H54 (cell line): ENCODE measurements around the gene RFTN1.

Source experiments
- DNase-seq: peaks from one replicate; pipeline ENCODE4 v3.0.0; 2011; ENCODE audit warnings: low spot score, mixed read lengths; ENCODE audit not compliant: insufficient read length
- FAIRE-seq: peaks from 3 replicates; lab custom pipeline; 2011; peaks lifted over from hg19 to GRCh38; lab: Jason Lieb, UNC
- POLR2A ChIP-seq: IDR thresholded peaks from 2 replicates; pipeline ENCODE4 v1.6.1; 2011; ENCODE audit warnings: low read depth, mild to moderate bottlenecking, low read length

The RFTN1 gene

GRCh38 chr3:16307832-16308531 is 205.5 kb downstream of the RFTN1 start:
- DNase-seq (no peak), FAIRE-seq (no peak)
- TF ChIP-seq POLR2A = no peak

- TF ChIP-seq POLR2A = no peak
- FAIRE-seq (no peak), DNase-seq (no peak)
Measured at GRCh38 chr3:16305111-16305541, 208.4 kb downstream of the RFTN1 start.

- no peak for TF ChIP-seq POLR2A
- no peak for DNase-seq
- FAIRE-seq = no peak
Measured at GRCh38 chr3:16304061-16305010, 209.2 kb downstream of the RFTN1 start.

GRCh38 chr3:16303037-16303575 is 210.4 kb downstream of the RFTN1 start:
- DNase-seq (no peak), FAIRE-seq (no peak)
- no peak for TF ChIP-seq POLR2A

- TF ChIP-seq POLR2A = no peak
- no peak for FAIRE-seq
- no peak for DNase-seq
Measured at GRCh38 chr3:16302082-16302631, 211.3 kb downstream of the RFTN1 start.

GRCh38 chr3:16301507-16301906 is 212.0 kb downstream of the RFTN1 start:
- TF ChIP-seq POLR2A = no peak
- no peak for FAIRE-seq
- no peak for DNase-seq

GRCh38 chr3:16300881-16301359 is 212.6 kb downstream of the RFTN1 start:
- no peak for TF ChIP-seq POLR2A
- DNase-seq (no peak), FAIRE-seq (no peak)

- DNase-seq (no peak), FAIRE-seq (no peak)
- no peak for TF ChIP-seq POLR2A
Measured at GRCh38 chr3:16300307-16300706, 213.2 kb downstream of the RFTN1 start.

- TF ChIP-seq POLR2A = no peak
- no peak for FAIRE-seq
- DNase-seq = no peak
Measured at GRCh38 chr3:16299746-16300145, 213.8 kb downstream of the RFTN1 start.

GRCh38 chr3:16298891-16299290 is 214.6 kb downstream of the RFTN1 start:
- DNase-seq (no peak), FAIRE-seq (no peak)
- TF ChIP-seq POLR2A = no peak

- TF ChIP-seq POLR2A = no peak
- DNase-seq (no peak), FAIRE-seq (no peak)
Measured at GRCh38 chr3:16297997-16298885, 215.3 kb downstream of the RFTN1 start.

GRCh38 chr3:16295298-16295890 is 218.1 kb downstream of the RFTN1 start:
- DNase-seq (no peak), FAIRE-seq (no peak)
- TF ChIP-seq POLR2A = no peak
